ENCODE results near the gene SCYGR8. TPM values are rescaled to one million over a fixed set of nuclear protein-coding genes. Genes with fewer than 3 reads are reported as not detected.
"Not testable (repeated sequence)": the region's sequence is repeated elsewhere in the genome, so short reads cannot be mapped to it uniquely, and the experiment has no call there.

The SCYGR8 gene
- total RNA-seq, 2 experiments from 2014 or later = not detected

DNA sequence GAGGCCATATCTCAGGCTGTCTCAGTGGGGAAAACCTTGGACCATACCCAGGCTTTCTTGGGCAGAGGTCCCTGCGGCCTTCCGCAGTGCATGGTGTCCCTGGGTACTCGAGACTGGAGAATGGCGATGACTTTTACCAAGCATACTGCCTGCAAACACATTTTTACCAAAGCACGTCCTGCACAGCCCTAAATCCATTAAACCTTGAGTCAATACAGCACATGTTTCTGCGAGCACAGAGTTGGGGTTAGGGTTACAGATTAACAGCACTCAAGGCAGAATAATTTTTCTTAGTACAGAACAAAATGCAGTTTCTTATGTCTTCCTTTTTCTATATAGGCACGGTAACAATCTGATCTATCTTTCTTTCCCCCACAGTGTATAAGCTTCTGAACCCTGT is 22.9 kb upstream of the SCYGR8 start:
- DNase-seq; H3K36me3 Mint-ChIP-seq (ENCODE audit: low read depth); H3K4me3 Mint-ChIP-seq; POLR2A ChIA-PET; H3K9me3 Mint-ChIP-seq; H3K27ac Mint-ChIP-seq; H3K27me3 Mint-ChIP-seq; CTCF ChIA-PET; H3K4me1 Mint-ChIP-seq: not testable (repeated sequence)

DNA sequence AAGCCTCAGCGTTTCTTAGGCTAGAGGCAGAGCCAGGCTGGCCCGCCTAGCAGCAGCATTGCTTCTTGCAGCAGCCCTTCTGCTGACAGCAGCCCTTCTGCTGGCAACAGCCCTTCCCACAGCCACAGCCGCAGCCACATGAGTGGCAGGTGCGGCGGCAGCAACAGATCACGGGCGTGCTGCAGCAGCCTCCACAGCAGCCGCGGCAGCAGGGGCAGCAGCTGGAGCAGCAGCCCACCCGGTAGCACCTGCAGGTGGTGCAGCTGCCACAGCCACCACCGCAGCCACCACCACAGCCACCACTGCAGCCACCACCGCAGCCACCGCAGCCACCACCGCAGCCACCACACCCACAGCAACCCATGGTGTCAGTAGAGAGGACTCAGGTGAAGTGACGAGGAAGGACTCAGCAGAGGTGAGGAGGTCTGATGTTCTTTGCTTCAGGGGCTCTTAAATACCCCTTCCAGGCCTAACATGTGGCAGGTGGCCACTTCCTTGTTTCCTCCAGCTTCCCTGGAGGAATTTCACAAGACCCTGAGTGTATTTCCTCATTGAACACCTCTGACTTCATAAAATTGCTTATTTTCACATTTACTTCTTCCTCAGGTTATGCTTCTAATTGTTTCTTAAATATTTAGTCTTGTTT is 21.2 kb upstream of the SCYGR8 start, which contains the start of gene SCYGR6:
SCYGR6 (minus strand) TSS at position 364 of the 646 bp plus-strand sequence; CDS start at position 364, 0 bp downstream.
- no peaks in the 10 kb centered on the region for H3K9me3 Mint-ChIP-seq
- H3K27me3 Mint-ChIP-seq = no peaks in the 10 kb centered on the region
- CTCF ChIA-PET = interaction anchor here (1.4 kb wide), 1 partner anchor 12 kb away, joined by 3 read pairs; no protein-coding TSS in a partner anchor
- H3K27ac Mint-ChIP-seq = no peak within 1 kb of the TSS
- POLR2A ChIA-PET = no interaction called here
- H3K4me1 Mint-ChIP-seq = no peaks in the 10 kb centered on the region
- no peaks in the 10 kb centered on the region for H3K36me3 Mint-ChIP-seq (ENCODE audit: low read depth)
- no peak within 1 kb of the TSS for H3K4me3 Mint-ChIP-seq
- DNase-seq = no peak

DNA sequence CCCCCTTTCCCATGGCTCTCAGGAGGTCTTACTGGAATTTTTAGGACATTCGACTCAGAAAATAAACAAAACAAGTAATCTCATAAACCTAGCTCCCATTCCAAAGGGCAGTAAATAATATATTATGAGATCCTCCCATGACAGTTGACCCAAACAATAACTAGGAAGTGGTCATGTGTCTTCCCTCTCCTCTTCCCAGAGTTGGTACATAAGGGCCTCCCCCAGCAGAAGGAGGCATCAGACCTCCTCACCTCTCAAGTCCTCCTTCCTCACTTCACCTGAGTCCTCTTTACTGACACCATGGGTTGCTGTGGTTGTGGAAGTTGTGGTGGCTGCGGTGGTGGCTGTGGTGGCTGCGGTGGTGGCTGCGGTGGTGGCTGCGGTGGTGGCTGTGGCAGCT is 17.7 kb upstream of the SCYGR8 start, which contains the start of gene SCYGR7:
SCYGR7 (plus strand) TSS at position 301 of the 400 bp plus-strand sequence; CDS start at position 301, 0 bp downstream.
- H3K4me1 Mint-ChIP-seq = no peaks in the 10 kb centered on the region
- CTCF ChIA-PET = no interaction called here
- no peak within 1 kb of the TSS for H3K4me3 Mint-ChIP-seq
- H3K27me3 Mint-ChIP-seq = peaks cover 3% of the 10 kb centered on the region
- H3K9me3 Mint-ChIP-seq = no peaks in the 10 kb centered on the region
- no peak within 1 kb of the TSS for H3K27ac Mint-ChIP-seq
- no peak for DNase-seq
- H3K36me3 Mint-ChIP-seq (ENCODE audit: low read depth) = no peaks in the 10 kb centered on the region
- POLR2A ChIA-PET = no interaction called here

DNA sequence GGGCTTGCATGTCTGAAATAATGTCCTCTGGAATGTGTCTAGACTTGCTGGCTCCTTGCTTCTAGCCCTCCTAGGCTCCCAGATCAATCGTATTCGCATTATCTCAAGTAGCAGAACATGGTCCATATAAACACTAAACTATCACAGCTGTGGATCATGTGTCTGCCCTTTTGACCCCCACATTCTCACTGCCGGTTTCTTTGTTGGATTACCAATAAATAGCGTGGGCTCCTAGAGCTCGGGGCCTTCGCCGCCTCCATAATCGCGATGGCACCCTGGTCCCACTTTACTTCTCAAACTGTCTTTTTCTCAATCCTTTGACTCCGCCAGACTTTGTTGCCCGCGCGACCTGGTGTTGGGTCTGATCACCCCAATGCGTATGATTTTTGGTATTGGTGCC is 6.3 kb upstream of the SCYGR8 start:
- H3K27ac Mint-ChIP-seq = no peak overlapping the region
- ChIA-PET CTCF (no interaction called here), POLR2A (no interaction called here)
- DNase-seq = no peak
- peaks cover 2% of the 10 kb centered on the region for H3K27me3 Mint-ChIP-seq
- no peaks in the 10 kb centered on the region for H3K4me1 Mint-ChIP-seq
- H3K9me3 Mint-ChIP-seq = no peaks in the 10 kb centered on the region
- H3K36me3 Mint-ChIP-seq (ENCODE audit: low read depth) = no peaks in the 10 kb centered on the region
- H3K4me3 Mint-ChIP-seq = no peak overlapping the region

DNA sequence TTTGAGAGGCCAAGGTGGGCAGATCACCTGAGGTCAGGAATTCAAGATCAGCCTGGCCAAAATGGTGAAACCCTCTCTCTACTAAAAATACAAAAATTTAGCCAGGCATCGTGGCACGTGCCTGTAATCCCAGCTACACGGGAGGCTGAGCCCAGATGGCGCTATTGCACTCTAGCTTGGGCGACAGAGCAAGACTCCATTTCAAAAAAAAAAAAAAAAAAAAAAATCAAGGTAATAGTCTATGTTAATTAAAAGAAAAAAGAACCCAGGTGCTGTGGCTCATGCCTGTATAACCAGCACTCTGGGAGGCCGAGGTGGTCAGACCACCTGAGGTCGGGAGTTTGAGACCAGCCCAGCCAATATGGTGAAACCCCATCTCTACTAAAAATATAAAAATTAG is 5.0 kb upstream of the SCYGR8 start:
- H3K4me1 Mint-ChIP-seq; POLR2A ChIA-PET; H3K36me3 Mint-ChIP-seq (ENCODE audit: low read depth); H3K9me3 Mint-ChIP-seq; H3K27ac Mint-ChIP-seq; DNase-seq; H3K27me3 Mint-ChIP-seq; H3K4me3 Mint-ChIP-seq: not testable (repeated sequence)
- CTCF ChIA-PET = interaction anchor here (0.7 to 0.8 kb wide), 2 partner anchors 151 to 607 kb away, joined by 3 read pairs; no protein-coding TSS in a partner anchor

DNA sequence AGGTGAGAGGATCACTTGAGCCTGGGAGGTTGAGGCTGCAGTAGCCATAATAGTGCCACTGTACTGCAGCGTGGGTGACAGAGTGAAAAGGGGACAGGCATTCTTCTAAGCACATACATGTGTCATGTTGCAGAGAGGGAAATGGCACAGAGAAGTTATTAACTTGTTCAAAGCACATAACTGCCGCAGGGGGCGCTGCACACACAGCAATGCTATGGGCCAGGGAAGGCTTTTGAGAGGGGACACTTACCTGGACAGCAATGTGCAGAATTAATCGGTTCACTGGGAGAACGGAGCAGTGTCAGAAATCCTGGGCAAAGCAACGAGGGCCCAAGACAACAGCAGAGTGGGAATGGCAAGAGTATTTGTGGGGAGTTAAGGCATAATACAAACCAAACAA is 2.4 kb downstream of the SCYGR8 start:
- H3K27me3 Mint-ChIP-seq = no peaks in the 10 kb centered on the region
- H3K27ac Mint-ChIP-seq = no peak overlapping the region
- H3K36me3 Mint-ChIP-seq (ENCODE audit: low read depth) = no peaks in the 10 kb centered on the region
- ChIA-PET CTCF (no interaction called here), POLR2A (no interaction called here)
- no peak for DNase-seq
- H3K4me3 Mint-ChIP-seq = no peak overlapping the region
- H3K4me1 Mint-ChIP-seq = no peaks in the 10 kb centered on the region
- H3K9me3 Mint-ChIP-seq = no peaks in the 10 kb centered on the region

DNA sequence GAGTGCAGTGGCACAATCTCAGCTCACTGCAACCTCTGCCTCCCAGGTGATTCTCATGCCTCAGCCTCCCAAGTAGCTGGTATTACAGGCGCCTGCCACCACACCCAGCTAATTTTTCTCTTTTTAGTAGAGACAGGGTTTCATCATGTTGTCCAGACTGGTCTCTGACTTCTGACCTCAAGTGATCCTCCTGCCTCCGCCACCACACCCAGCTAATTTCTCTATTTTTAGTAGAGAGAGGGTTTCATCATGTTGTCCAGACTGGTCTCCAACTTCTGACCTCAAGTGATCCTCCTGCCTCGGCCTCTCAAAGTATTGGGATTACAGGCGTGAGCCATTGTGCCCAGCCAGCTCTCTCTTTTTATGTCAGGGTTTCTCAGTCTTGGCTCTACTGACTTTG is 10.6 kb downstream of the SCYGR8 start:
- CTCF ChIA-PET; H3K9me3 Mint-ChIP-seq; DNase-seq; H3K27me3 Mint-ChIP-seq; H3K4me1 Mint-ChIP-seq; H3K27ac Mint-ChIP-seq; H3K36me3 Mint-ChIP-seq (ENCODE audit: low read depth); POLR2A ChIA-PET; H3K4me3 Mint-ChIP-seq: not testable (repeated sequence)

DNA sequence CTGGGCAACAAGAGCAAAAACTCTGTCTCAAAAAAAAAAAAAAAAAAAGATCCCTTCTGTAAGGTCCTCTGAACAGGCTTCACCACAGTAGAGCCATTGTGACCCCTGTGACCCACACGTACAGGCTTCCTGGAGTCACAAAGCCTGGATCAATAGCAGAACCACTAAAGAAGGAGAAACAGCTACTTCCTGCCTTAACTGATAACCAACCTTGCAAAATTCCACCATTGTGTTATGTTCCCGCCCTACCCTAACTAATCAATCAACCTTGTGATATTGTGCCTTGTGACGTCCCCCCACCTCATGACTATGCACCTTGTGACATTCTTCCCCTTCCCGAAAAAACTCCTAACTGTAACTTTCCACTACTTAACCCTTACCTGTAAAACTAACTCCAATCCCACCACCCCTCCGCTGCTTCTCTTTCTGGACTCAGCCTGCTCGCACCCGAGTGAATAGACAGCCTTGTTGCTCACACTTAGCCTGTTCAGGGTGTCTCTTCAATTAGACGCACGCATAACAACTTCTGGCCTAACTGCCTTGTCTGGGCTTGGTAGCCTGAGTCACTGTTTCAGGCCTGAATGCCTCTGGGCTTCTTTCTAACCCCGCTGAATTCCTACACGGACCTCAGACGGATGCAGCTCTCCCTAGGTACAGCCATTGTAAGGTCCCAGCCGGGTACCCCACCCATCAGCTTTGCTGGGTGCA is 13.9 kb downstream of the SCYGR8 start:
- DNase-seq = no peak
- Mint-ChIP-seq H3K27me3 (no peaks in the 10 kb centered on the region), H3K4me3 (no peak overlapping the region), H3K36me3 (ENCODE audit: low read depth) (no peaks in the 10 kb centered on the region), H3K9me3 (no peaks in the 10 kb centered on the region), H3K27ac (no peak overlapping the region), H3K4me1 (no peaks in the 10 kb centered on the region)
- ChIA-PET CTCF (no interaction called here), POLR2A (no interaction called here)

DNA sequence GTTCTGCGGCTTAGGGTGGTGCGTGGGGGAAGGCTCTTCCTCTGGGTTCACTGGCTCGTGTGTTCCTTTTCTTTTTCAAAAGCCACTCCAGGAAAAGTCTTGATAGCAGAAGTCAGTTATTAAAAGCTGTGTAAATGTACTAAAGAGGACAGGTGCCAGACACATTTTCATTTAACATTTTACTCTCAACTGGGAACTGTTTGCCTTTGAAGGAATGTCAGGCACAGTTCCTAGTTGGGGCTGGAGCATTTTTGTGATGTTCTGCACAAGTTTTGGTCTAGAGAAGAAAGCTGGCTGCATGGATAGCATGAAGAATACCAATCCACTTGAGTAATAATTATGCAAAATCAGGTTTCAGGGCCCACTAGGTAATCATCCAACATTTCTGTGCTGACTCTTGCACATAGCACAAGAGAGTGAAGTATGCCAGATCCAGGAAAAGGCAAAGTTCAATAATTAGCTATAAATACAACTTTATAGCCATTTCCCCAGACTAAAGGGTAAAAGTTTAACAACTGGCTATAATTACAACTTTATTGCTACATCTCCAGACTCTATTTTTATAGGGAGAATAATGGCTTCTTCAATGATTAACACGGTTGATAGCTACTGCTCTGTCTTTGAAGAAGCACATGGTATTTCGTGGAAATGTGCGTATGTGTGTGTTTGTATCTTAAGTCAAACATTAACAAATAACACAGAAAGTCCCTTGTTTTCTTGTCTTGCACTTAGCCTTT is 16.2 kb downstream of the SCYGR8 start:
- Mint-ChIP-seq H3K4me3 (no peak overlapping the region), H3K4me1 (no peaks in the 10 kb centered on the region), H3K27ac (no peak overlapping the region), H3K9me3 (no peaks in the 10 kb centered on the region), H3K36me3 (ENCODE audit: low read depth) (no peaks in the 10 kb centered on the region), H3K27me3 (no peaks in the 10 kb centered on the region)
- DNase-seq = no peak
- POLR2A ChIA-PET = no interaction called here
- CTCF ChIA-PET = interaction anchor here (0.9 kb wide), 1 partner anchor 18 kb away, joined by 3 read pairs; no protein-coding TSS in a partner anchor

DNA sequence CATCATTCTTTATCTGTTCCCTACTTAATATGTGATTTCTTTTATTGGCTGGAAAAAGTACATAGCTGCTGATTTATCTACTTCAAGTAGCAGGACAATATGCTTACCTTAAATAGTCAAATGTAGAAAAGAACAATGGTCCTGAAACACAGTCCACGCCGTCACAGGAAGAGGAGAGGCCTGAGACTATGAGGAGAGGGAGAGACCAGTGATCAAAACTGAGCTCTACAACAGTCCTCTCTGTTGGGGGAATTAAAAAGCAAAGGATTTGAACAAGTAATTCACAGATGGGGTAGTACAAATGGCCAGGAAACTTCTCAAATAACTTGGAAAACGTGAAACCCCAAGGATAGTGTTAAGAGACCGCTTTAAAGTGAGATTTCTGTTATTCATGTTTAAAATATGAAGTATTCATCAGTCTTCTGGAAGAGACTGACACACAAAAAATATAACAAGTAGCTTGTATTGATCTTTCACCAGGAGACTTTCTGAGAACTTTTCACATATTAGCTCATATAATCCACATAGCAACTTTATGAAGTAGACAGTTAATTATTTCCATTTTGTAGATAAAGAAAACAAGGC is 20.2 kb downstream of the SCYGR8 start:
- DNase-seq = no peak
- ChIA-PET POLR2A (no interaction called here), CTCF (interaction anchor here (0.5 to 1.9 kb wide), 7 partner anchors 13 to 632 kb away, joined by 3 to 6 read pairs (median 4); no protein-coding TSS in a partner anchor)
- Mint-ChIP-seq H3K4me1 (no peaks in the 10 kb centered on the region), H3K4me3 (no peak overlapping the region), H3K27me3 (no peaks in the 10 kb centered on the region), H3K27ac (no peak overlapping the region), H3K36me3 (ENCODE audit: low read depth) (no peaks in the 10 kb centered on the region), H3K9me3 (no peaks in the 10 kb centered on the region)

DNA sequence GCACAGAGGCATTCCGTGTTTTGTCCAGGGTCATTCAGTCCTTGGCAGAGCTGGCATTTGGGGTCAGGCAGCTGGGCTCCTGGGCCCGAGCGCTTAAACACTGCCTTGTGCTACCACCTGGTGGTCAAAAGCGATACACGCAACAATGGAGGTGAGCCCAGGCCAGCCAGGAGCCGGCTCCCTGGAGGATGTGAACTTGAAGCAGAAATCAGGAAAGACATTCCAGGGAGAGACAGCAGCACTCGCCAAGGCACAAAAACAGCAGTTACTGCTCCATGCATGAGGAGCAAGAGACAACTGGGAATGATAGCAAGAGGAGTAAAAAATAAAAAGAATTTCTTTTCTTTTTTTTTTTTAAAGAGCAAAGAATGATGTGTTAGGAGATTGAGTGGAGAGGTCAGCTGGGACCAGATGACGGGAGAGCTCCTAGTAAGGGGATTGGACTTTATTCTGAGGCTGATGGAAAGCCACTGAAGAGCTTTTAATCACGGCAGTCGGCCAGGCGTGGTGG is 20.7 kb downstream of the SCYGR8 start:
- H3K27me3 Mint-ChIP-seq = no peaks in the 10 kb centered on the region
- no peaks in the 10 kb centered on the region for H3K4me1 Mint-ChIP-seq
- peak; percentile 63 for DNase-seq
- H3K27ac Mint-ChIP-seq = no peak overlapping the region
- ChIA-PET POLR2A (no interaction called here), CTCF (interaction anchor here (0.5 to 1.9 kb wide), 7 partner anchors 13 to 633 kb away, joined by 3 to 6 read pairs (median 4); no protein-coding TSS in a partner anchor)
- no peaks in the 10 kb centered on the region for H3K9me3 Mint-ChIP-seq
- no peak overlapping the region for H3K4me3 Mint-ChIP-seq
- H3K36me3 Mint-ChIP-seq (ENCODE audit: low read depth) = no peaks in the 10 kb centered on the region

DNA sequence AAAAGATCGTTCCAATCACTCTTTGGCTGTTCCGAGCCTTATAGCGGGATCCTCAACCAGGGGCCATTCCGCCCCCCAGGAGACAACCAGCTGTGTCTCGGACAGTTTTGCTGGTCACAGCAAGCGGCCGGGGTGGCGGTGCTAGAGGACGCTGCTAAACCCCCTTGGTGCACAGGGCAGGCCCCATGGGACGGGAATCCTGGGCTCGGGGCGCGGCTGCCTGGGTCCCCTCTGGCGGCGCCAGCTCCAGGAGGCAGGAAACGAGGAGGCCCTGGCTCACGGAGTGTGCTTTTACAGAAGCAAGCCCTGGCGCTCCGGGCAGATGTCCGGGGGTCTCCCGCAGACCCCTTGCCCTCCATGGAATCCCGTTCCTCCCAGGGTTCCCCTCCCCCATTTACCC is 22.1 kb downstream of the SCYGR8 start:
- Mint-ChIP-seq H3K4me3 (no peak overlapping the region), H3K4me1 (no peaks in the 10 kb centered on the region), H3K27ac (no peak overlapping the region), H3K36me3 (ENCODE audit: low read depth) (no peaks in the 10 kb centered on the region), H3K9me3 (no peaks in the 10 kb centered on the region), H3K27me3 (no peaks in the 10 kb centered on the region)
- POLR2A ChIA-PET = no interaction called here
- DNase-seq = no peak
- CTCF ChIA-PET = no interaction called here
